ENCODE results near the gene SEPTIN8. TPM values are rescaled to one million over a fixed set of nuclear protein-coding genes. Genes with fewer than 3 reads are reported as not detected.

The SEPTIN8 gene
- total and polyA plus RNA-seq, 10 of the 15 experiments (the other 5 are each of a cell fraction or from before 2014, with no cell fraction given): 6.1 to 96.1 (median 29.4) TPM

DNA sequence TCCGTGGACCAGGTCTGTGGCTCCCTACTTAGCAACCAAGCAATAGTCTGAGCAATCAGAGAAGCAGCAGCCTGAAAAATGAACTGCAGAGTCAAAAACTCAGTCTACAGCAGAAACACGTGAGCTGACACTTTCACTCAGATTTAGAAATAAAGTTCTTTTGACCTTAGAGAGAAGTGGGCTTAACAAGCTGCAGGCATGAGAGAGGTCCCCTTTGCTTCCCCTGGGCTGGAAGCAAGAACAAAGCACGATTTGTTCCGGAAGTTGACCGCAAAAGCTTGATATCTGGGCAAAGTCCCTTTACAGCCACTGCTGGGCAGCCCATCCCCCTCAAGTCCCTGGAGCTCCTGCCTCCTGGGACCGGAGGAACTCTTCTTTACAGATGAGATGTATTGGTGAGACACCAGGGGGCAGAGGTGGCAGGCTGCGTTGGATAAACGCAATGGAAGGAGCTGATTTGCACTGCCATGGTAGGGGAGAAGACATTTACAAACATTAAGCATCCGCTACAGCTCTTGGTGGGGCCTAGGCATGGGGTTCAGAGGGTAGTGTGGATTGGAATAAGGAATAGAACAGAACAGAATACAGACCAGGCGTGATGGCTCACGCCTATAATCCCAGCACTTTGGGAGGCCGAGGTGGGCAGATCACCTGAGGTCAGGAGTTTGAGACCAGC is 30.3 kb upstream of the SEPTIN8 start (continued):
- no peak for TF ChIP-seq E2F8 (IDR thresholded peaks at IDR 0.05; ENCODE audit: low read depth, partially characterized antibody)
- TF ChIP-seq EED (IDR thresholded peaks at IDR 0.05; ENCODE audit: low read depth): no peak
- TF ChIP-seq ZBED1 (IDR thresholded peaks at IDR 0.05; ENCODE audit: borderline replicate concordance): no peak
- TF ChIP-seq MYB (IDR thresholded peaks at IDR 0.05; ENCODE audit: borderline replicate concordance, low read depth, low read length): no peak
- TF ChIP-seq NR2C1 (IDR thresholded peaks at IDR 0.05): no peak
- no peak for TF ChIP-seq ZNF217 (IDR thresholded peaks at IDR 0.05)
- TF ChIP-seq NFYA (IDR thresholded peaks at IDR 0.05; ENCODE audit: borderline replicate concordance, low read depth, low read length): no peak
- peak; percentile 29 for TF ChIP-seq CUX1 (IDR thresholded peaks at IDR 0.05; ENCODE audit: insufficient replicate concordance, low read depth, low read length)
- TF ChIP-seq CBX5 (IDR thresholded peaks at IDR 0.05; ENCODE audit: low read depth): no peak
- no peak for TF ChIP-seq SMAD5 (IDR thresholded peaks at IDR 0.05; ENCODE audit: low read depth)
- no peak for TF ChIP-seq ZNF24 (IDR thresholded peaks at IDR 0.05)
- TF ChIP-seq TCF3 (IDR thresholded peaks at IDR 0.05; ENCODE audit: borderline replicate concordance, insufficient read depth, low read depth, low read length): no peak
- no peak for TF ChIP-seq TCF7 (IDR thresholded peaks at IDR 0.05; ENCODE audit: borderline replicate concordance)
- TF ChIP-seq KDM1A (IDR thresholded peaks at IDR 0.05; ENCODE audit: borderline replicate concordance): no peak
- TF ChIP-seq, protein P1, sequence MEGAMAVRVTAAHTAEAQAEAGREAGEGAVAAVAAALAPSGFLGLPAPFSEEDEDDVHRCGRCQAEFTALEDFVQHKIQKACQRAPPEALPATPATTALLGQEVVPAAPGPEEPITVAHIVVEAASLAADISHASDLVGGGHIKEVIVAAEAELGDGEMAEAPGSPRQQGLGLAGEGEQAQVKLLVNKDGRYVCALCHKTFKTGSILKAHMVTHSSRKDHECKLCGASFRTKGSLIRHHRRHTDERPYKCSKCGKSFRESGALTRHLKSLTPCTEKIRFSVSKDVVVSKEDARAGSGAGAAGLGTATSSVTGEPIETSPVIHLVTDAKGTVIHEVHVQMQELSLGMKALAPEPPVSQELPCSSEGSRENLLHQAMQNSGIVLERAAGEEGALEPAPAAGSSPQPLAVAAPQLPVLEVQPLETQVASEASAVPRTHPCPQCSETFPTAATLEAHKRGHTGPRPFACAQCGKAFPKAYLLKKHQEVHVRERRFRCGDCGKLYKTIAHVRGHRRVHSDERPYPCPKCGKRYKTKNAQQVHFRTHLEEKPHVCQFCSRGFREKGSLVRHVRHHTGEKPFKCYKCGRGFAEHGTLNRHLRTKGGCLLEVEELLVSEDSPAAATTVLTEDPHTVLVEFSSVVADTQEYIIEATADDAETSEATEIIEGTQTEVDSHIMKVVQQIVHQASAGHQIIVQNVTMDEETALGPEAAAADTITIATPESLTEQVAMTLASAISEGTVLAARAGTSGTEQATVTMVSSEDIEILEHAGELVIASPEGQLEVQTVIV (IDR thresholded peaks at IDR 0.05; ENCODE audit: borderline replicate concordance, partially characterized antibody): no peak
- TF ChIP-seq, protein P2, sequence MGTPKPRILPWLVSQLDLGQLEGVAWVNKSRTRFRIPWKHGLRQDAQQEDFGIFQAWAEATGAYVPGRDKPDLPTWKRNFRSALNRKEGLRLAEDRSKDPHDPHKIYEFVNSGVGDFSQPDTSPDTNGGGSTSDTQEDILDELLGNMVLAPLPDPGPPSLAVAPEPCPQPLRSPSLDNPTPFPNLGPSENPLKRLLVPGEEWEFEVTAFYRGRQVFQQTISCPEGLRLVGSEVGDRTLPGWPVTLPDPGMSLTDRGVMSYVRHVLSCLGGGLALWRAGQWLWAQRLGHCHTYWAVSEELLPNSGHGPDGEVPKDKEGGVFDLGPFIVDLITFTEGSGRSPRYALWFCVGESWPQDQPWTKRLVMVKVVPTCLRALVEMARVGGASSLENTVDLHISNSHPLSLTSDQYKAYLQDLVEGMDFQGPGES (IDR thresholded peaks at IDR 0.05): no peak
- TF ChIP-seq HDAC6 (IDR thresholded peaks at IDR 0.05; ENCODE audit: unreplicated experiment): no peak
- no peak for TF ChIP-seq TAF1 (IDR thresholded peaks at IDR 0.05; ENCODE audit: borderline replicate concordance, low read depth, low read length)
- peak; percentile 72 to 87; a peak in 3 of 4 replicates for TF ChIP-seq BHLHE40 (IDR thresholded peaks at IDR 0.05; ENCODE audit: borderline replicate concordance in 1 of 2, low read depth in 2 of 2, low read length in 1 of 2)

Data from GM12878 (cell line).